Retinal pigment epithelial cell (primary cell): ENCODE results near the gene PPP1R9A.

ENCODE experiments used
- DNase-seq: peaks from one replicate; pipeline ENCODE4 v3.0.0-alpha.2; 2010; ENCODE audit warnings: low read depth
- H3K4me3 ChIP-seq: 2 replicates; pipeline ENCODE4 v1.5.1; 2011; ENCODE audit warnings: mild to moderate bottlenecking, low read length, control low read depth, moderate library complexity
- CTCF ChIP-seq: conservative IDR thresholded peaks from 2 replicates; pipeline ENCODE4 v1.5.1; 2011; ENCODE audit warnings: low read depth, low read length, control low read depth, inconsistent platforms

The PPP1R9A gene

GRCh38 chr7:95338832-95339231 lies 431.4 kb downstream of the PPP1R9A start:
- no peak for TF ChIP-seq CTCF
- DNase-seq, result no peak
- no peak overlapping the region for H3K4me3 ChIP-seq

- no peak for TF ChIP-seq CTCF
- no peak for DNase-seq
- no peak overlapping the region for H3K4me3 ChIP-seq
These were observed 433.1 kb downstream of the PPP1R9A start for GRCh38 chr7:95340491-95340890.

DNA sequence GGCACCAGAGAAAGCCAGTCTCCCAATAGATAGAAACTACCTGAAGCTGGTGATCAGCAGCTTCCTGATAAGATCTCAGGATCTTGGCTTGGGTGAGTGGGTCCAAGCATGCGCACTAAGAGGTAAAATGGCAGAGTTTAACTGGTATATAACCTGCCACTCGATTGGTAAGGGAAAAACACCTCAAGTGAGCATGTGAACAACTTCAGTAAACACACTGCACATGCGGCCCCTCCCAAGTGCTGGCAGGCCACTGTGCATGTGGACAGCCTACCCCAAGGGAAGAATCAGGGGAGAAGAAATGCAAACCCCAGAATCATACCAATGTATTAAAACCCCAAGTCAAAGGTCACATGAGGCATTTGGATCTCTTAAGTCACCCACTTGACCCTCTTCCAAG lies 434.6 kb downstream of the PPP1R9A start:
- no peak overlapping the region for H3K4me3 ChIP-seq
- no peak for DNase-seq
- TF ChIP-seq CTCF, result no peak

- DNase-seq, result no peak
- H3K4me3 ChIP-seq, result no peak overlapping the region
- TF ChIP-seq CTCF, result no peak
These were observed 435.4 kb downstream of the PPP1R9A start for GRCh38 chr7:95342642-95343307.
